ENCODE results near the gene MICAL3. TPM values are rescaled to one million over a fixed set of nuclear protein-coding genes. Genes with fewer than 3 reads are reported as not detected.

Gene MICAL3
- total RNA-seq, 1 donor from 2014 or later = 36.9 TPM

DNA sequence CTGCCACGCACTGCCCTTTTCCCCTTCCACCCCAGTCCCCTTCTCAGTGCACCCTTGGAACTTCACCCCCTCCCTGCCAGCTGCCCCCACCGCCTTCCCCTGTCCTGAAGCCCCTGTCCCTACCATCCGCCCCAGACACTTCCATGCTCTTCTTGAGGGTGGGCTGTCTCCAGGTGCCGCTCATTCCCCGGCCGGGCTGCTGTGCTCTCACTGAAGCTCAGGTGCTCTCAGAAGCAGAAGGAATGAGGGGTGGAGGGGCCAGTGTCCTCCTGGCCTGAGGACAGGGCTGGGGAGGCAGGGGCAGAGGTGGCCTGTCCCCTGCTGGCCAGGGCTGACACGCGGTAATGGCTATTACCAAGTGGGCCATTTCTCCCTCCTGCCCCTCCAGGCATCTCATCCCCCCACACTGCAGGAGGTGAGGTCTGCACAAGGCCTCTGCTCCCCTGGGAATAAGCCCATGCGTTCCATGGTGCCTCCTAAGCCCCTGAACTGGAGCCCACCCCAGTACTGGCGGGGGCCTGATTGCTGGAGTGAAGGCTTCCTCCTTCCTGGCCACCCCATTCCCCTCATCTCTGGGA is 243.5 kb downstream of the MICAL3 start:
- Histone ChIP-seq H3K9me3 (no peaks in the 10 kb centered on the region), H3K36me3 (no peaks in the 10 kb centered on the region), H3K4me3 (no peak overlapping the region), H3K27me3 (no peaks in the 10 kb centered on the region), H3K27ac (no peak overlapping the region), H3K4me1 (peaks cover 0 to 5% of the 10 kb centered on the region in 2 donors)
- intact Hi-C loops (cut with DNase I) = no loop called here
- TF ChIP-seq, protein P1, sequence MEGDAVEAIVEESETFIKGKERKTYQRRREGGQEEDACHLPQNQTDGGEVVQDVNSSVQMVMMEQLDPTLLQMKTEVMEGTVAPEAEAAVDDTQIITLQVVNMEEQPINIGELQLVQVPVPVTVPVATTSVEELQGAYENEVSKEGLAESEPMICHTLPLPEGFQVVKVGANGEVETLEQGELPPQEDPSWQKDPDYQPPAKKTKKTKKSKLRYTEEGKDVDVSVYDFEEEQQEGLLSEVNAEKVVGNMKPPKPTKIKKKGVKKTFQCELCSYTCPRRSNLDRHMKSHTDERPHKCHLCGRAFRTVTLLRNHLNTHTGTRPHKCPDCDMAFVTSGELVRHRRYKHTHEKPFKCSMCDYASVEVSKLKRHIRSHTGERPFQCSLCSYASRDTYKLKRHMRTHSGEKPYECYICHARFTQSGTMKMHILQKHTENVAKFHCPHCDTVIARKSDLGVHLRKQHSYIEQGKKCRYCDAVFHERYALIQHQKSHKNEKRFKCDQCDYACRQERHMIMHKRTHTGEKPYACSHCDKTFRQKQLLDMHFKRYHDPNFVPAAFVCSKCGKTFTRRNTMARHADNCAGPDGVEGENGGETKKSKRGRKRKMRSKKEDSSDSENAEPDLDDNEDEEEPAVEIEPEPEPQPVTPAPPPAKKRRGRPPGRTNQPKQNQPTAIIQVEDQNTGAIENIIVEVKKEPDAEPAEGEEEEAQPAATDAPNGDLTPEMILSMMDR (IDR thresholded peaks at IDR 0.05) = no peak
- no peak for DNase-seq (ENCODE audit: low spot score in 2 of 2)

DNA sequence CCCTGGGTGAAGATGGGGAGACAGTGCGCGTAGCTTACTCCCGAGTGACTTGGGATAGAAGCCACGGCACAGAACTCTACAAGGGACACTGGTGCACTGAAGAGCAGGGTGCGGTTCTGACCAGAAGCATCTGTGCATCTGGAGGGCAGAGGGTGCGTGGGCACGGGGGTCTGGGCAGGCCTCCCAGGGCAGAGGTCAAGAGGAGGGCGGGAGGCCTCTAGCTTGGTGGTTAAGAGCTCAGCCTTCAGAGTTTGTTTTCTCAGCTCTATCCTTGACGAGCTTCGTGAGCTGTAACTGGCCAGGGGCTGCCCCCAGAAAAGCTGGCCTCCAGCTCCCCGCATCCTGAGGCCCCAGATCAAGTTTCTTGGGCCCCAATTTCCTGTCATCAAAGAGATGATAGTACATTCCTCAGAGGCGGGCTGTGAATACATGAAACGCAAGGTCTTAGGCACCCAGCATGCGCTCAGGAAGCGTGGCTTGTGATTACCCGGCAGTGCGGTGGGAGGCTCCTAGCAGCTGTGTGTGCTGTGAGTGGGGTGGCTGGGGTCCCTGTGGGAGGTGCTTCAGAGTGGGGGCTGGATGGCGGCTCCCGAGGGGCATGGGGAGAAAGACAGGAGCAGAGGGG is 244.1 kb downstream of the MICAL3 start:
- DNase-seq (ENCODE audit: low spot score in 2 of 2) = no peak
- intact Hi-C loops (cut with DNase I) = no loop called here
- TF ChIP-seq, protein P1 (IDR thresholded peaks at IDR 0.05) = no peak
- H3K4me3 ChIP-seq = no peak overlapping the region
- no peaks in the 10 kb centered on the region for H3K9me3 ChIP-seq
- peaks cover 0 to 5% of the 10 kb centered on the region in 2 donors for H3K4me1 ChIP-seq
- no peak overlapping the region for H3K27ac ChIP-seq
- H3K27me3 ChIP-seq = no peaks in the 10 kb centered on the region
- no peaks in the 10 kb centered on the region for H3K36me3 ChIP-seq

DNA sequence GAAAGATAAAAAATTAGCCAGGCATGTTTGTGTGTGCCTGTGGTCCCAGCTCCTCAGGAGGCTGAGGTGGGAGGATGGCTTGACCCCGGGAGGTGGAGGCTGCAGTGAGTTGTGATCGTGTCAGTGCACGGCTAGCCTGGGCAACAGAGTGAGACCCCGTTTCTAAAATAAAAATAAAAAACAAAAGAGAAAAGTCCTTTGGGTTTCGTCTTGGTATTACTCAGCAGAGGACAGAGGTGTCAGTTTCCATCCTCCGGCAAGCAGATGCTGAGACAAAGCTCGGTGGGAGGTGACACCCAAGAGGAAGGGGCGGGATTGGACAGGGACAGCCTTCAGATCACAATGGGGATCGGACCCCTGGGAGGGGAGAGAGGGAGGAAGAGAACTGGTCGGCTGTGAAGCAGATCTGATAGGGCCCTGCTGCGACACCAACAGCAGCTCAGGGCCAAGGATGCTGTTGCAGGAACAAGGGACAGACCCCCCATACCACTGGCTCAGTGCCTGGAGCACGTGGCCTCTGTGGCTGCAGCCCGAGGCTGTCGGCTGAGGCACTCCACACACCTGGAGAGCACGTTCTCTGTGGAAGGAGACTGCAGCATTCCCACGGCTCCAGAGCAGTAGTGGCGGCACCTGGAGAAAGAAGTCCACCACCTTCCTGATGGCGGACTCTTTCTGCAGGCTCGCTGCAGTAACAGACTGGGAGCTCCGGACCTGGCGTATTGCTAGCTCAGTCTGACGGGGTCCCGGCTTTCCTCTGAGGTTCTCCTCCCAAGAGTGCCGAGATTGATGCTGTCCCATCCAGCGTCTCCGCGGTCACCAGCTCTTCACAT is 244.9 kb downstream of the MICAL3 start:
- intact Hi-C loops (cut with DNase I) = no loop called here
- Histone ChIP-seq H3K27me3 (no peaks in the 10 kb centered on the region), H3K4me1 (peaks cover 0 to 5% of the 10 kb centered on the region in 2 donors), H3K4me3 (no peak overlapping the region), H3K36me3 (no peaks in the 10 kb centered on the region), H3K27ac (no peak overlapping the region), H3K9me3 (no peaks in the 10 kb centered on the region)
- TF ChIP-seq, protein P1 (IDR thresholded peaks at IDR 0.05) = no peak
- DNase-seq (ENCODE audit: low spot score in 2 of 2) = no peak

DNA sequence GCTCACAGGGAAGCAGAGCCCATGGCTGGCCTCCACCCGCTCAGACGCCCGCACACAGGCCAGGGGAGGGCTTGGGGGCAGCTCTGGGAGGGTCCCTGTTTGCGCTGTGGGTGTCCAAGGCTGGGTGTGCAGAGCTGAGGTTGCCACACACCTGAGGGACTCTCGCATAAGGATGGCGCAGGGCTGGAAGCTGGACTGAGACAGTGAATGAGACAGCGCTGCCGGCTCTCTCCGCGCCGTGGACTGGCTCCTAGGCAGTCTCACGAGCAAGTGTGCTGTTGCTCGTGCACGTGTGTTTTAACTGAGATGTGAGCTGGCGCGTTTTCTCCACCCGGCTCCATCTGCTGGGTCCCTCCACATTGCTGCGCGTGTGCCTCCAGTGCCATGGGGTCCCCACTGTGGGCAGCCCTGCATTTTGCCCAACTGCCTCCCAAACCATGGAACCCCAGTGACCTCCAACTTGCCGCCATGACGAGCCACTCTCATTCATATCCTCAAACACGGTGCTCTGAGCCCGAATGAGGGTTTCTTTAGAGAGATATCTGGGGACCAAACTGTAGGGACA is 245.9 kb downstream of the MICAL3 start:
- no peaks in the 10 kb centered on the region for H3K27me3 ChIP-seq
- intact Hi-C loops (cut with DNase I) = no loop called here
- no peaks in the 10 kb centered on the region for H3K9me3 ChIP-seq
- no peak for DNase-seq (ENCODE audit: low spot score in 2 of 2)
- no peak overlapping the region for H3K4me3 ChIP-seq
- TF ChIP-seq, protein P1 (IDR thresholded peaks at IDR 0.05) = no peak
- no peaks in the 10 kb centered on the region for H3K36me3 ChIP-seq
- peaks cover 6 to 7% of the 10 kb centered on the region in 2 donors for H3K4me1 ChIP-seq
- H3K27ac ChIP-seq = no peak overlapping the region

DNA sequence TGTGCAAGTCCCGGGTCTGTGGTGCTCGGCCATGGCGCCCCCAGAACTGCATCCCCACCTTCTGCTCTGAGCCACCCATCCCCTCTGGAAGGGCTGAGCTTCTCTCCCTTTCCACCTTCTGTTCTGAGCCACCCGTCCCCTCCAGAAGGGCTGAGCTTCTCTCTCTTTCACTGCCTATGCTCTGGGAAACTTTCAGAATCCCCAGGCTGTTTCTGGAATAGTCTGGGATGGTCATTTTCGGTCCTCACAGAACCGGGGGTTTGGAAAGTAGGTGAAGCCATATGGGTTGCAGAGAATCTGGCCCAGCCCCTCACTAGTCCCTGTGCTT is 246.7 kb downstream of the MICAL3 start:
- peaks cover 6 to 10% of the 10 kb centered on the region in 2 donors for H3K4me1 ChIP-seq
- DNase-seq (ENCODE audit: low spot score in 2 of 2) = no peak
- H3K9me3 ChIP-seq = no peaks in the 10 kb centered on the region
- H3K27ac ChIP-seq = peak overlapping the region in 1 of 2 donors; percentile 0
- H3K4me3 ChIP-seq = peak overlapping the region in 1 of 2 donors; percentile 27
- H3K36me3 ChIP-seq = no peaks in the 10 kb centered on the region
- intact Hi-C loops (cut with DNase I) = no loop called here
- H3K27me3 ChIP-seq = no peaks in the 10 kb centered on the region
- TF ChIP-seq, protein P1 (IDR thresholded peaks at IDR 0.05) = no peak

All from ascending aorta (tissue), 2 donors.